Measurements from ENCODE around the gene SPDYE4. TPM values are rescaled to one million over a fixed set of nuclear protein-coding genes. Genes with fewer than 3 reads are reported as not detected.
"Not testable (repeated sequence)": the region's sequence is repeated elsewhere in the genome, so short reads cannot be mapped to it uniquely, and the experiment has no call there.

Gene SPDYE4, protein sequence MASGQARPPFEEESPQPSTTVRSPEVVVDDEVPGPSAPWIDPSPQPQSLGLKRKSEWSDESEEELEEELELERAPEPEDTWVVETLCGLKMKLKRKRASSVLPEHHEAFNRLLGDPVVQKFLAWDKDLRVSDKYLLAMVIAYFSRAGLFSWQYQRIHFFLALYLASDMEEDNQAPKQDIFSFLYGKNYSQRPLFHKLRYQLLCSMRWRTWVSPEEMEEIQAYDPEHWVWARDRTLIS
- not detected in 3 replicates for total RNA-seq
- long read RNA-seq, result 0 reads

GRCh38 chr17:8758137-8758596 is at the start of gene SPDYE4:
SPDYE4 (minus strand) TSS chr17:8758546; CDS start chr17:8758382, 164 bp downstream.
- H3K27ac Mint-ChIP-seq (ENCODE audit: unreplicated experiment), result no peak within 1 kb of the TSS
- TF ChIP-seq, protein P1, sequence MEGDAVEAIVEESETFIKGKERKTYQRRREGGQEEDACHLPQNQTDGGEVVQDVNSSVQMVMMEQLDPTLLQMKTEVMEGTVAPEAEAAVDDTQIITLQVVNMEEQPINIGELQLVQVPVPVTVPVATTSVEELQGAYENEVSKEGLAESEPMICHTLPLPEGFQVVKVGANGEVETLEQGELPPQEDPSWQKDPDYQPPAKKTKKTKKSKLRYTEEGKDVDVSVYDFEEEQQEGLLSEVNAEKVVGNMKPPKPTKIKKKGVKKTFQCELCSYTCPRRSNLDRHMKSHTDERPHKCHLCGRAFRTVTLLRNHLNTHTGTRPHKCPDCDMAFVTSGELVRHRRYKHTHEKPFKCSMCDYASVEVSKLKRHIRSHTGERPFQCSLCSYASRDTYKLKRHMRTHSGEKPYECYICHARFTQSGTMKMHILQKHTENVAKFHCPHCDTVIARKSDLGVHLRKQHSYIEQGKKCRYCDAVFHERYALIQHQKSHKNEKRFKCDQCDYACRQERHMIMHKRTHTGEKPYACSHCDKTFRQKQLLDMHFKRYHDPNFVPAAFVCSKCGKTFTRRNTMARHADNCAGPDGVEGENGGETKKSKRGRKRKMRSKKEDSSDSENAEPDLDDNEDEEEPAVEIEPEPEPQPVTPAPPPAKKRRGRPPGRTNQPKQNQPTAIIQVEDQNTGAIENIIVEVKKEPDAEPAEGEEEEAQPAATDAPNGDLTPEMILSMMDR (IDR thresholded peaks at IDR 0.05), result no peak
- no peaks in the 10 kb centered on the region for H3K4me1 Mint-ChIP-seq (ENCODE audit: low read depth)
- peak; percentile 53 for DNase-seq (ENCODE audit: low spot score)
- H3K9me3 Mint-ChIP-seq (ENCODE audit: low read depth), result peaks cover 5% of the 10 kb centered on the region
- H3K36me3 Mint-ChIP-seq (ENCODE audit: low read depth), result peaks cover 2% of the 10 kb centered on the region
- H3K27me3 Mint-ChIP-seq (ENCODE audit: low read depth), result peaks cover 21% of the 10 kb centered on the region
- no peak within 1 kb of the TSS for H3K4me3 Mint-ChIP-seq (ENCODE audit: unreplicated experiment)

DNA sequence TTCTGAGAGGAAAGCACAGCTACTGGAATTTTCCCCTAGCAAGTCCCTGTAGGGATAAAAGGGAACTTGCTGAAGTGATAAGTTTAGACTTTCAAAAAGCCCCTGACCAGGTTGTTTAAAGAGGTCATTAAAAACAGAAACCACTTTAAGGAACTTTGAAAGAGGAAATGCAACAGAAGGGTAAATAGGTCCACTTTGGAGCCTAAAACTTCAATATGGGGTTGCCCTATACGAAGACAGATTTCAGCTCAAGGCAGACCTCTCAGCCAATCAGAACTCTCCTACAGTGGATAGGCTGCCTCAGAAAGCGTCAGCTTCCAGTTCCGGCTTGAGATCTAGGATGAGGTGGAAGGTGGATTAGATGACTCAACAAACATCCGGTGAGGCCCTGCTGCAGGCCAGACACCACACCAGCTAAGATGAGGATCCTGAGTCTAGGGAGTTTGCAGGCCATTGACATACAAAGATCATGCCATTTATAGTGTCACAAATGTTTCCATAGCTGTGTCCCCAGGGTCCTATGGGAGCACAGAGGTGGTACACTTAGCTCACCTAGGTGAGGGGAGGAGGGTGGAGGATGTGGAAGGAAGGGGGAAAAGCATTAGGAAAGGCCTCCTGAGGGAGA is 48.7 kb upstream of the SPDYE4 start:
- H3K27me3 Mint-ChIP-seq (ENCODE audit: low read depth), result peaks cover 14% of the 10 kb centered on the region
- peaks cover 10% of the 10 kb centered on the region for H3K36me3 Mint-ChIP-seq (ENCODE audit: low read depth)
- no peak for DNase-seq (ENCODE audit: low spot score)

DNA sequence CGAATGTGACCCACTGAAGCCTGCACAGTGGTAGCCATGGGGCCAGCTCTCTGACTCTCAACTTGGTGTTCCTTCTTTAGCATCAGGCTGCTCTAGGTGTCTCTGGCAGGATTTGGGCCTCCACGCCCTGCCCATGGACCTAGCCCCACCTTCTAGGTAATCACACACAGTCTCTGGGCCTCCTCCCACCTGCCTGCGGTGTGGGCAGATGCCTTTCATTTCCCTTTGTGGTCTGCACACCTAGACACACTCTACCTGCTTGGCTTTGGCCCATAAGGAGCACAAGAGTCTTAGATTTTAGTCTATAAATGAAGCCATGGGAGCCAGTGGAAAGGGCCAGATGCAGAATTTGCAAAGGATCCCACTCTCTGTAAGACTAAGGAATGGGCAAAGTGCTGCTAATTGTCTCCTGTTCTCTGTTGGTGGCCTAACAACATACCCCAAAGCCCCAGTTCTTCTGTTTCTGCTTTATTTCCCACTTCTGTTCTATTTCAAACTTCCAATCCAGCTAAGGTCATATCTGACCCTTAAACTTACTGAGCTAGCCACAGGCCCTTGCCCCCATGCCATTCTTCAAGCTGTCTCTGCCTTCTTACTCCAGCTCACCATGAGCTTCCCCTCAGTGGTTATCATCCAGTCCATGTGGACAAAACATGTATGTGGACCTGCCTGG is 48.0 kb upstream of the SPDYE4 start:
- TF ChIP-seq, protein P1 (IDR thresholded peaks at IDR 0.05), result no peak
- no peak overlapping the region for H3K27ac Mint-ChIP-seq (ENCODE audit: unreplicated experiment)
- H3K4me1 Mint-ChIP-seq (ENCODE audit: low read depth), result peaks cover 5% of the 10 kb centered on the region
- H3K4me3 Mint-ChIP-seq (ENCODE audit: unreplicated experiment), result no peak overlapping the region
- peaks cover 9% of the 10 kb centered on the region for H3K36me3 Mint-ChIP-seq (ENCODE audit: low read depth)
- H3K9me3 Mint-ChIP-seq (ENCODE audit: low read depth), result peaks cover 17% of the 10 kb centered on the region
- peaks cover 8% of the 10 kb centered on the region for H3K27me3 Mint-ChIP-seq (ENCODE audit: low read depth)
- DNase-seq (ENCODE audit: low spot score), result no peak

More for the DNA sequence above, 48.7 kb upstream of the SPDYE4 start:
- TF ChIP-seq, protein P1 (IDR thresholded peaks at IDR 0.05), result no peak
- peaks cover 5% of the 10 kb centered on the region for H3K4me1 Mint-ChIP-seq (ENCODE audit: low read depth)
- no peak overlapping the region for H3K4me3 Mint-ChIP-seq (ENCODE audit: unreplicated experiment)
- peaks cover 22% of the 10 kb centered on the region for H3K9me3 Mint-ChIP-seq (ENCODE audit: low read depth)
- H3K27ac Mint-ChIP-seq (ENCODE audit: unreplicated experiment), result no peak overlapping the region

DNA sequence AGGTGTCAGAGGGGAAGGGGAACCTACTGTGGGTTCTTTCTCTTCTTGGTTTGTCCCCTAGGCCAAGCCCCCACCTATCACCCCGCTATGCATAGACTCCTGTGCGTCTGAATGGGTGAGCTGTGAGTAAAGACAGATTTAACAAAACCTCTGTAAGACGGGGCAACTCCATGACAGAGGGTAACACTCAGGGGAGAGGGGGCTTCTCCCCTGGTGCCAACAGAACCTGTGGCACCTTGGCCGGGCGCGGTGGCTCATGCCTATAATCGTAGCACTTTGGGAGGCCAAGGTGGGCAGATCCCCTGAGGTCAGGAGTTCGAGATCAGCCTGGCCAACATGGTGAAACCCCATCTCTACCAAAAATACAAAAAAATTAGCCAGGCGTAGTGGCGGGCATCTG is 47.0 kb upstream of the SPDYE4 start:
- not testable (repeated sequence) for DNase-seq (ENCODE audit: low spot score)

DNA sequence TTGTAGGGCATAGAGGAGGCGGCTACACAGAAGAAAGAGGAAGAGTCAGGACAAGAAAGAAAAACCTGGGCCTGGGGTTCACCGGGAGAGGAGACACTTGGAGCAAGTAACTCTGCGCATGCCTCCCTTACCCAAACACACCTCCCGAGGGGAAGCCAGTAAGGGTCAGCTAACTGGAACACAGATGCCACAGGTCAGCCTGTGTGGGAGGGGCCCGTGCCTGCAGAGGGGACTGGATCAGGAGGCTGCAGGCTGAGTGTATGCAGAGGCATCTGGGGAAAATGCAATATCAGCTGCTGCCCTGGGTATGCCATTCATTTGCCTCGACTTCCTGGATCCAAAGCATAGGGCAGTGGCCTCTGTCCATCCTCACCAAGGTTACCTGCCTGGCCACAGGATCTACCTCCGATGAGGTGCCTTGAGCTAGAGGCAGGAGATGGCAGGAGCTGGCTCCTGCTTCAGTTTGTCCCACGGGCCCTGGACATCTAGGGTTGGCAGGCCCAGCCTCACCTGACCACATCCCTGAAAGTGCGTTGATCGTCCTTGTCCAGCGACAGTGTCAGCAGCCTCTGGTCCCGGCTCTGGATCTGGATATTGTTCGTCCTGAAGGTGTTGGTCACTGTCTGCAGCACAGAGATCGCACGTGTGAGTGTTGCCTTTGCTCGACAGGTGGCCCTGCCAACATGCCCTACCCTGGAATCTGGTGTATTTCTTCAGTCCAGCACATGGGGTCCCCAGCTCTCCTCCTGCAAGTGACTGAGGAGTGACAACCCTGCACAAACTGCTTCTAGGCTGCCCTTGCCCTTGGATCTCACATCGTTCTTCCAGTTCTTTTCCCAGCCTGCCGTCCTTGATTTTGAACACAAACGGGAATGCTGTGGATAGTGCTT is 45.4 kb upstream of the SPDYE4 start:
- H3K9me3 Mint-ChIP-seq (ENCODE audit: low read depth), result peaks cover 4% of the 10 kb centered on the region
- peaks cover 4% of the 10 kb centered on the region for H3K36me3 Mint-ChIP-seq (ENCODE audit: low read depth)
- TF ChIP-seq, protein P1 (IDR thresholded peaks at IDR 0.05), result peak; percentile 34
- H3K27me3 Mint-ChIP-seq (ENCODE audit: low read depth), result peaks cover 3% of the 10 kb centered on the region
- peaks cover 12% of the 10 kb centered on the region for H3K4me1 Mint-ChIP-seq (ENCODE audit: low read depth)
- DNase-seq (ENCODE audit: low spot score), result no peak
- no peak overlapping the region for H3K27ac Mint-ChIP-seq (ENCODE audit: unreplicated experiment)
- no peak overlapping the region for H3K4me3 Mint-ChIP-seq (ENCODE audit: unreplicated experiment)

More for the DNA sequence above, 47.0 kb upstream of the SPDYE4 start:
- peaks cover 16% of the 10 kb centered on the region for H3K9me3 Mint-ChIP-seq (ENCODE audit: low read depth)
- H3K36me3 Mint-ChIP-seq (ENCODE audit: low read depth); H3K27me3 Mint-ChIP-seq (ENCODE audit: low read depth); H3K4me1 Mint-ChIP-seq (ENCODE audit: low read depth); H3K27ac Mint-ChIP-seq (ENCODE audit: unreplicated experiment); H3K4me3 Mint-ChIP-seq (ENCODE audit: unreplicated experiment): not testable (repeated sequence)
